Measurements from ENCODE around the gene TNP2. TPM values are rescaled to one million over a fixed set of nuclear protein-coding genes. Genes with fewer than 3 reads are reported as not detected.

TNP2 gene
- total and polyA plus RNA-seq, 2 donors from 2014 or later = not detected

GRCh38 chr16:11245222-11245737 lies 23.8 kb downstream of the TNP2 start:
- Histone ChIP-seq H3K4me3 (ENCODE audit: low read length in 3 of 3) (no peak overlapping the region), H3K9me3 (ENCODE audit: control insufficient read depth in 2 of 3, insufficient read depth in 1 of 3, low read length in 3 of 3) (no peaks in the 10 kb centered on the region), H3K27me3 (ENCODE audit: control insufficient read depth, insufficient read depth, low read length) (no peaks in the 10 kb centered on the region), H3K27ac (ENCODE audit: low read depth in 2 of 2, low read length in 2 of 2) (no peak overlapping the region), H3K9ac (ENCODE audit: low read length in 3 of 3) (no peak overlapping the region), H3K4me1 (ENCODE audit: control insufficient read depth in 2 of 3, insufficient read depth in 2 of 3, low read depth in 1 of 3, low read length in 3 of 3) (no peaks in the 10 kb centered on the region), H3K36me3 (ENCODE audit: control insufficient read depth in 2 of 3, insufficient read depth in 3 of 3, low read length in 3 of 3) (no peaks in the 10 kb centered on the region)
- no peak for TF ChIP-seq CTCF (IDR thresholded peaks at IDR 0.05; ENCODE audit: borderline replicate concordance, extremely low read depth, insufficient read depth)
- FAIRE-seq (no peak), DNase-seq (no peak)
- intact Hi-C loops (cut with DNase I) = no loop called here

- FAIRE-seq (no peak), DNase-seq (no peak)
- H3K27ac ChIP-seq (ENCODE audit: low read depth in 2 of 2, low read length in 2 of 2) = no peak overlapping the region
- H3K9me3 ChIP-seq (ENCODE audit: control insufficient read depth in 2 of 3, insufficient read depth in 1 of 3, low read length in 3 of 3) = no peaks in the 10 kb centered on the region
- no peak for TF ChIP-seq CTCF (IDR thresholded peaks at IDR 0.05; ENCODE audit: borderline replicate concordance, extremely low read depth, insufficient read depth)
- H3K9ac ChIP-seq (ENCODE audit: low read length in 3 of 3) = no peak overlapping the region
- H3K27me3 ChIP-seq (ENCODE audit: control insufficient read depth, insufficient read depth, low read length) = no peaks in the 10 kb centered on the region
- no peaks in the 10 kb centered on the region for H3K36me3 ChIP-seq (ENCODE audit: control insufficient read depth in 2 of 3, insufficient read depth in 3 of 3, low read length in 3 of 3)
- H3K4me1 ChIP-seq (ENCODE audit: control insufficient read depth in 2 of 3, insufficient read depth in 2 of 3, low read depth in 1 of 3, low read length in 3 of 3) = no peaks in the 10 kb centered on the region
- no peak overlapping the region for H3K4me3 ChIP-seq (ENCODE audit: low read length in 3 of 3)
- intact Hi-C loops (cut with DNase I) = no loop called here
Observed at GRCh38 chr16:11242658-11243057, 26.5 kb downstream of the TNP2 start.

- no peaks in the 10 kb centered on the region for H3K27me3 ChIP-seq (ENCODE audit: control insufficient read depth, insufficient read depth, low read length)
- intact Hi-C loops (cut with DNase I) = no loop called here
- no peak for DNase-seq
- no peak overlapping the region for H3K4me3 ChIP-seq (ENCODE audit: low read length in 3 of 3)
- no peak overlapping the region for H3K27ac ChIP-seq (ENCODE audit: low read depth in 2 of 2, low read length in 2 of 2)
- no peak for FAIRE-seq
- no peaks in the 10 kb centered on the region for H3K4me1 ChIP-seq (ENCODE audit: control insufficient read depth in 2 of 3, insufficient read depth in 2 of 3, low read depth in 1 of 3, low read length in 3 of 3)
- no peak for TF ChIP-seq CTCF (IDR thresholded peaks at IDR 0.05; ENCODE audit: borderline replicate concordance, extremely low read depth, insufficient read depth)
- H3K9me3 ChIP-seq (ENCODE audit: control insufficient read depth in 2 of 3, insufficient read depth in 1 of 3, low read length in 3 of 3) = no peaks in the 10 kb centered on the region
- no peaks in the 10 kb centered on the region for H3K36me3 ChIP-seq (ENCODE audit: control insufficient read depth in 2 of 3, insufficient read depth in 3 of 3, low read length in 3 of 3)
- H3K9ac ChIP-seq (ENCODE audit: low read length in 3 of 3) = no peak overlapping the region
Observed at GRCh38 chr16:11241480-11242204, 27.5 kb downstream of the TNP2 start.

Data from kidney (tissue), 14 donors.